Neural crest cell (in vitro differentiated cells): ENCODE data around the gene FSD1L. TPM values are rescaled to one million over a fixed set of nuclear protein-coding genes. Genes with fewer than 3 reads are reported as not detected.

Experiments used
- DNase-seq: peaks from one replicate; pipeline ENCODE4 v3.0.0; 2021; ENCODE audit warnings: low read depth, mixed read lengths, low spot score
- H3K27ac Mint-ChIP-seq: one replicate; pipeline ENCODE4 v1.8.0; 2021; ENCODE audit warnings: mild to moderate bottlenecking, mixed read lengths; ENCODE audit not compliant: unreplicated experiment
- H3K27me3 Mint-ChIP-seq: 2 replicates; pipeline ENCODE4 v1.8.0; 2021; ENCODE audit warnings: low read depth, mild to moderate bottlenecking, mixed read lengths
- H3K36me3 Mint-ChIP-seq: 2 replicates; pipeline ENCODE4 v1.8.0; 2021; ENCODE audit warnings: low read depth, mild to moderate bottlenecking, mixed read lengths
- H3K4me1 Mint-ChIP-seq: 2 replicates; pipeline ENCODE4 v1.8.0; 2021; ENCODE audit warnings: mixed read lengths
- H3K4me3 Mint-ChIP-seq: one replicate; pipeline ENCODE4 v1.8.0; 2021; ENCODE audit warnings: mild to moderate bottlenecking, mixed read lengths
- H3K9me3 Mint-ChIP-seq: 2 replicates; pipeline ENCODE4 v1.8.0; 2021; ENCODE audit warnings: mixed read lengths
- CTCF ChIP-seq: fragments of 200-600 bp; sonication (generic); conservative IDR thresholded peaks from 2 replicates; pipeline ENCODE4 v1.5.0; 2021; ENCODE audit warnings: antibody characterized with exemption, mild to moderate bottlenecking
- total RNA-seq: library from RNA; stranded (reverse); gene quantifications from 2 replicates; pipeline ENCODE4 v1.2.1, GENCODE V29; 2021

Gene FSD1L
- total RNA-seq, 1 donor from 2014 or later: 17.0 TPM

GRCh38 chr9:105535920-105536668 is 88.3 kb downstream of the FSD1L start:
- no peak for DNase-seq
- no peak for TF ChIP-seq CTCF
- peaks cover 27% of the 10 kb centered on the region for H3K36me3 Mint-ChIP-seq
- H3K27ac Mint-ChIP-seq: no peak overlapping the region
- H3K4me1 Mint-ChIP-seq: no peaks in the 10 kb centered on the region
- no peaks in the 10 kb centered on the region for H3K9me3 Mint-ChIP-seq
- H3K4me3 Mint-ChIP-seq: no peak overlapping the region
- no peaks in the 10 kb centered on the region for H3K27me3 Mint-ChIP-seq

- peaks cover 35% of the 10 kb centered on the region for H3K36me3 Mint-ChIP-seq
- H3K27ac Mint-ChIP-seq: no peak overlapping the region
- H3K9me3 Mint-ChIP-seq: no peaks in the 10 kb centered on the region
- H3K4me3 Mint-ChIP-seq: no peak overlapping the region
- DNase-seq: no peak
- H3K4me1 Mint-ChIP-seq: no peaks in the 10 kb centered on the region
- no peaks in the 10 kb centered on the region for H3K27me3 Mint-ChIP-seq
- TF ChIP-seq CTCF: peak; percentile 33
Measured at GRCh38 chr9:105539452-105539851, 91.6 kb downstream of the FSD1L start.

- no peak for TF ChIP-seq CTCF
- DNase-seq: no peak
- peaks cover 27% of the 10 kb centered on the region for H3K36me3 Mint-ChIP-seq
- no peaks in the 10 kb centered on the region for H3K4me1 Mint-ChIP-seq
- H3K9me3 Mint-ChIP-seq: no peaks in the 10 kb centered on the region
- H3K4me3 Mint-ChIP-seq: no peak overlapping the region
- H3K27me3 Mint-ChIP-seq: no peaks in the 10 kb centered on the region
- H3K27ac Mint-ChIP-seq: no peak overlapping the region
Measured at GRCh38 chr9:105541838-105542237, 94.0 kb downstream of the FSD1L start.

GRCh38 chr9:105554042-105554441 is 106.2 kb downstream of the FSD1L start:
- H3K4me1 Mint-ChIP-seq: peaks cover 17% of the 10 kb centered on the region
- peaks cover 11% of the 10 kb centered on the region for H3K27me3 Mint-ChIP-seq
- H3K4me3 Mint-ChIP-seq: peak overlapping the region; percentile 25
- H3K36me3 Mint-ChIP-seq: peaks cover 7% of the 10 kb centered on the region
- no peak overlapping the region for H3K27ac Mint-ChIP-seq
- no peaks in the 10 kb centered on the region for H3K9me3 Mint-ChIP-seq
- DNase-seq: no peak
- TF ChIP-seq CTCF: no peak

GRCh38 chr9:105557804-105558610 is 110.2 kb downstream of the FSD1L start, which contains the start of gene FKTN:
Gene FKTN, plus strand, starts transcription at chr9:105558131. Its CDS starts 16,902 bp downstream, at chr9:105575033.
- peak within 1 kb of the TSS; percentile 87 for H3K27ac Mint-ChIP-seq
- H3K4me3 Mint-ChIP-seq: peak within 1 kb of the TSS; percentile 97
- peak; percentile 76 for DNase-seq
- H3K27me3 Mint-ChIP-seq: peaks cover 11% of the 10 kb centered on the region
- peaks cover 35% of the 10 kb centered on the region for H3K36me3 Mint-ChIP-seq
- TF ChIP-seq CTCF: no peak
- H3K4me1 Mint-ChIP-seq: peaks cover 23% of the 10 kb centered on the region
- H3K9me3 Mint-ChIP-seq: peaks cover 17% of the 10 kb centered on the region
